Activated CD8-positive, alpha-beta memory T cell treated with anti-CD3 and anti-CD28 coated beads, Interleukin-2, amount 50 U/mL, for 1 hour (primary cell): Measurements from ENCODE around the gene RNF208.
"Not testable (repeated sequence)": the region's sequence is repeated elsewhere in the genome, so short reads cannot be mapped to it uniquely, and the experiment has no call there.

Experiments
- DNase-seq: peaks from one replicate; pipeline ENCODE4 v3.0.0-alpha.2; 2020; ENCODE audit errors: extremely low read depth

The RNF208 gene

GRCh38 chr9:137240318-137240840, 18.3 kb upstream of the RNF208 start:
- peak; percentile 18 for DNase-seq

DNA sequence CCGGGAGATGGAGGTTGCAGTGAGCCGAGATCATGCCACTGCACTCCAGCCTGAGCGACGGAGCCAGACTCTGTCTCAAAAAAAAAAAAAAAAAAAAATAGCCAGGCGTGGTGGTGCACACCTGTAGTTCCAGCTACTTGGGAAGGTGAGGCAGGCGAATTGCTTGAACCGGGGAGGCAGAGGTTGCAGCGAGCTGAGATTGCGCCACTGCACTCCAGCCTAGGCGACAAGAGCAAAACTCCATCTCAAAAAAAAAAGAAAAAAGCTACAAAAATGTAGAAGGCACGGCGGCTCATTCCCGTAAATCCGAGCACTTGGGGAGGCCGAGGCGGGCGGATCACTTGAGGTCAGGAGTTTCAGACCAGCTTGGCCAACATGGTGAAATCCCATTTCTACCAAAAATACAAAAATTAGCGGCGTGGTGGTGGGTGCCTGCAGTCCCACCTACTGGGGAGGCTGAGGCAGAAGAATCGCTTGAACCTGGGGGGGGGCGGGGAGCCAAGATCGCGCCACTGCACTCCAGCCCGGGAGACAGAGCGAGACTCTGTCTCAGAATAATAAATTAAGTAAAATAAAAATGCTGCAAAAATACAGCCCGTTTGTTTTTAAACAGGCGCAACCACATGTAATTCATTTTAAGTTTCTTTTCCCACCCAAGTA, 17.6 kb upstream of the RNF208 start:
- not testable (repeated sequence) for DNase-seq

DNA sequence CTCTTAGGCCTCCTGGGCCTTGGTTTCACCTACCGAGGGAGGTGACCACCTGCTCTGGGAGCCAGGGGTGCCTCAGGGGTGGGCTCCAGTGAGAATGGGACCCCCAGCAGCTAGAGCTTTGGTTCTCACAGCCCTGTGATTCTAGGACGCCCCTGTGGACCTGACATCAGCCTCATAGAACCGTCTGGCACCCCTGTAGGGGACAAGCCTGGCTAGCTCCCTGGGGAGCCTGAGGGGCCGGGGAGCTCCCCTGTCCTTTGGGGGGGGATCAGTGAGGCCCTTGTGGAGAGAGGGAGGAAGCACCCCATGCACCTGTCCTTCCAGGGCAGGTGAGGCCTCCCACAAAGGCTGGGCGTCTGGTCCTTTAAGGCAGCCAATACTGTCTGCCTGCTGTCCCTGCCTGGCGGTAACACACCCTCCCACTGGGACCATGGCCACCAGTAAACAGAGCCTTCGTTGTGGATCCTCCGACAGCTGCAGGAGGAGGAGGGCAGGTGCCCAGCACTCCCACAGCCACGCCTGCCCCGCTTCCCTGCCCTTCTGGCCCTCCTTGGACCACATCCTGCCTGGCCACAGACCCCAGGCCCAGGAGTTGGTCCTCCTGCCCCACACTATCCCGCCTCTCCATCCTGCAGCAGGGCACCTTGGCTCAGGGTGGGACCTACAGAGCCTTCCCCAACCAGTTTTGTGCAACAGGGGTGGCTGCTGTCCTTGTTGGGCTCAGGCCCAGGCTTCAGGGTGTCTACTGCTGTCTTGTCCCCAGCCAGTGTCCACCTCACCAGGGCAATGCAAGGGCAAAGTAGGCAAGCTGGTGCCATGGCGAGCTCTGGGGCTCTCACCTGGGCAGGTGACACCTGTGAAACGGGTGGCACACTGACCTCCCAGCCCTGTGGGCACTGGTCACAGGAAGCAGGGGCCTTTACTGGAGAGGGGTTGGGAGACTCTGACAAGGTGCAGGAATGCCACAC, 16.0 kb upstream of the RNF208 start:
- DNase-seq, result no peak

GRCh38 chr9:137236936-137237421, 14.9 kb upstream of the RNF208 start:
- no peak for DNase-seq

DNA sequence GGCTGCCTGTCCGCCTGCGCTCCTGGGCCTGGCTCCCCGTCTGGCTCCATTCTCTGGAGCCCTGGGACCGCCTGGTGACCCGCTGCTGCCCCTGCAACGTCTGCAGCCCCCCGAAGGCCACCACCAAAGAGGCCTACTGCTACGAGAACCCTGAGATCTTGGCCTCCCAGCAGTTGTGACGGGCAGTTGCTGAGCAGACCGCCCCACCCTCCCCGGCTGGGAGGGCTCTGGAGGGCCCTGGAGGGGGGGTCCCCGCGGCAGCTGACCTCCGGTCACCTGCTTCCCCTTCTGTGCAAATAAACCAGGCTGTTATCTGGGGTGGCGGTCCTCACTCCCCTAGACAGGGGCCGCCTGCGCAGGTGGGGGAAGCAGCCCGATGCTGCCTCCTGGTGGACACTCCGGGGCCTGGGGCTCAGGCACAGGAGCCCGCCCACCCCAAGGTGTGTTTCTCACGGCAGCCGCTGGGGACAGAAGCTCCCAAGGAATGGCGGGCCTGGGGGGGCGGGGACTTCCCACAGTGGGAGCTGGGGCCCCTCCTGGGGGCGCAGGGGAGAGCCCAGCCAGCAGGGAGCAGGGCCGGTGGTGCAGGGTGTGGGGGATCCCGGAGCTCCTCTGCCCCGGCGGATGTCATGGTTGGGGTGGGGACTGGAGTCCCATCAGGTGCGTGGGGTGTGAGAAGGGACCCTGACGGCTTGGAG, 14.3 kb upstream of the RNF208 start:
- peak; percentile 72 for DNase-seq

DNA sequence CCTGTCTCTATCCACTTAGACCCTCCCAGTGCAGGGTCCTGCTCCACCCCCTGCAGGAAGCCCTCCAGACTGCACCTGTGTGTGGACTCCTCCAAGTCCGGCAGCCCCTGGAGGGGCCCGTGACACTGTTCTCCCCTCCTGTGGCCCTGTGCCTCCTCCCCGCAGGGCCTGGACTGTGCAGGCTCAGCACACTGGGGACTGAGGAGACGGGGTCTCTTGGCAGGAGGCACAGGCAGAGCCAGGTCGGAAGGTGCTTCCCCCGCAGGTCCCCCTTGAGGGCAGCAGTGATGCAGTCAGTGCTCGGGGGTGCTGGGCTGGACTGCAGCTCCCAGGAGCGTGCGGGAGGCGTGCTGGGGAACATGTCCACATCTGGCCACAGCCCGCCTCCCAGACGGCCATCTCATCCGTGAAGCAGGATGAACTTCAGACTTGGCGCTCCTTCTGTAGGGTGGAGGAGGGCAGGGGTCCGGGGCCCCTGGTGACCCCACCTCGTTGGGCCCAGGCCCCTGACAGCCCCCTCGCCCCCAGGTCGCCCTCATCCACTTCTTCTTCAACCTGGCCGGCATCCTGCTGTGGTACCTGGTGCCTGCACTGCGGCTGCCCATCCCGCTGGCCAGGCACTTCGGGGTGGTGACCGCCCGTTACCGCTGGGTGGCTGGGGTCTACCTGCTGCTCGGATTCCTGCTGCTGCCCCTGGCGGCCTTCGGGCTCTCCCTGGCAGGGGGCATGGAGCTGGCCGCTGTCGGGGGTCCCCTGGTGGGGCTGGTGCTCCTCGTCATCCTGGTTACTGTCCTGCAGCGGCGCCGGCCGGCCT, 13.6 kb upstream of the RNF208 start:
- no peak for DNase-seq

DNA sequence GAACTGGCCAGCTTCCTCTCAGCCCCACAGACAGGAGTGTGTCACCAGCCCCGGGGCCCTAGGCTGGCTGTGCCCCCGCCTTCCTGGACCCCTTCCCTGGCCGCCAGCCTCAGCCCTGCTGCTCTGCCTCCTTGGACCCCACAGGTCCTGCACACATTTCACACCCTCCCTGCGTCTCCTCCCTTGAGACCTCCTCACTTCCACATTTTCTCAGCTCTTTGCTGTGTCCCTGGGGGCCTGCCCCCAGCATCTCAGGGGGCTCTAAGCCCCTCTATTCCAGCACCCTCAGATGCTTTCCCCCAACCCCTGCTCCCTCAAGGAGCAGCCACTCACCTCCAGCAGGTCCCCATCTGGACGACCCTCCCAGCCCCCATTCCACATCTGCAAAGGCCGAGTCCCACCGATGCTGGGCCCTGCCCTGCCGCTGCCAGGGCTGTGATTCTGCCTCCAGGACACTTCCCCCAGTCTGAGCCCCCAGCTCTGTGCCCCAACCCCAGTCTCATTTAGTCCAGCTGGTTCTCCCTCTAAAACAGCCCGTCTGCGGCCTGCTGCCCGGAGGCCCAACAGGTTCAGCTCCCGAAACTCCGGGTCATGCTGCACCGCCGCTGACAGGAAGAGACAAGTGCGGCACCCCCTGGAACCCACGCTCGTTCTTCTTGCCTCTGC, 12.9 kb upstream of the RNF208 start:
- DNase-seq, result no peak

DNA sequence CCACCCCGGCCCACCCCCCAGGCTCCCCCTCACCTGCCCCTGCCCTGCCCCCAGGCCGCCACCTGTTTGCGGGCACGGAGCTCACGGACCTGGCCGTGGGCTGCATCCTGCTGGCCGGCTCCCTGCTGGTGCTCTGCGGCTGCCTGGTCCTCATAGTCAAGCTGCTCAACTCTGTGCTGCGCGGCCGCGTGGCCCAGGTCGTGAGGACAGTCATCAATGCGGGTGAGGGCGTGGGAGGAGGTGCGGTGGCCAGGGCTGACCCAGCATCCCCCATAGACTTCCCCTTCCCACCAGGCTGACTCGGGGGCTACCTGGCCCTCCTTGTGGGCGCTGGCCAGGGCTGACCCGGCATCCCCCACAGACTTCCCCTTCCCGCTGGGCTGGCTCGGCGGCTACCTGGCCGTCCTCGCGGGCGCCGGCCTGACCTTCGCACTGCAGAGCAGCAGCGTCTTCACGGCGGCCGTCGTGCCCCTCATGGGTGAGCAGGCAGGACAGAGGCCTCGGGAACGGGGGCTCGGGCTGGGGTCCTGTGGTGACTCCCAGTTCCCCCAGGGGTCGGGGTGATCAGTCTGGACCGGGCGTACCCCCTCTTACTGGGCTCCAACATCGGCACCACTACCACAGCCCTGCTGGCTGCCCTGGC, 12.1 kb upstream of the RNF208 start:
- no peak for DNase-seq

- no peak for DNase-seq
Observed at GRCh38 chr9:137233143-137233980, 11.3 kb upstream of the RNF208 start.

GRCh38 chr9:137232510-137232909, 10.5 kb upstream of the RNF208 start:
- no peak for DNase-seq

- DNase-seq, result no peak
Observed at GRCh38 chr9:137232101-137232500, 10.1 kb upstream of the RNF208 start.

- DNase-seq, result no peak
Observed at GRCh38 chr9:137231372-137232039, 9.5 kb upstream of the RNF208 start.

GRCh38 chr9:137230705-137231371, 8.8 kb upstream of the RNF208 start, which contains the start of gene SLC34A3:
Gene SLC34A3 (plus strand): TSS chr9:137230901. CDS start chr9:137231703, 802 bp downstream.
- DNase-seq, result no peak

DNA sequence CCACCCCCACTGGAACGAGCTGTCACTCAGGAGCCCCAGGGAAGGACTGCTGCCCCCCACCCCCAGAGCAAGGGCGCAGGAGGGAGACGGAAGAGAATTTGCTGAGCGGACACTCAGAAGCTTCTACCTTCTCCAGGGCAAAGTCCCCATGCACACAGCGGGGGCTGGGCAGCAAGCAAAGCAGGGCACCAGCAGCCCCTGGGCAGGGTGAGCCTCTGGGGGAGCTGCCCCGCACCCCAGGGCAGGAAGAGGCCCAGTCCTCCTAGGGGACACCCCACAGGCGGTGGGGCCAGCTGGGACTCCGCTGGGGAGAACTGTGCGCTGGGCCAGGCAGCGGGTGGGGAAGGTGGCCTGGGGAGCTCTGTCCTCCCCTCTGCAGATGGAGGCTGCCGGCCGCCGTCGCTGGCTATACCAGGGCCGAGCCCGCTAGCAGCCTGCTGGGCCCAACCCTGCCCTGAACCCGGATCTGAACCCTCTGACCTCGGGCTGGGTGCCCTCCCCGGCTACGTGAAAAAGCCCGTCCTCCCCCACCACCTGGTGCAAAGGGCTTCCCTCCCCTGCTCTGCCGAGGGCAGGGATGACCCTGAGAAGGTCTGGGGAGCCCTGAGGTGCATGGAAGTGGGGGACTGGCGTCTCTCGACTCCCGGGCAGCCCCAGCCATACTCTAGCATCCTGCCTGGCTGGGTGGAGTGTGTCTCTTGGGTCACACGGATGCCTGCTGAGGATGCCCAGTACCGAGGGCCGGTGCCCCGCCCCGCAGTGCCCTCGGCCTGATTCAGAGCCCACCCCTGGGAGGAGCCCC, 8.1 kb upstream of the RNF208 start:
- DNase-seq, result no peak

DNA sequence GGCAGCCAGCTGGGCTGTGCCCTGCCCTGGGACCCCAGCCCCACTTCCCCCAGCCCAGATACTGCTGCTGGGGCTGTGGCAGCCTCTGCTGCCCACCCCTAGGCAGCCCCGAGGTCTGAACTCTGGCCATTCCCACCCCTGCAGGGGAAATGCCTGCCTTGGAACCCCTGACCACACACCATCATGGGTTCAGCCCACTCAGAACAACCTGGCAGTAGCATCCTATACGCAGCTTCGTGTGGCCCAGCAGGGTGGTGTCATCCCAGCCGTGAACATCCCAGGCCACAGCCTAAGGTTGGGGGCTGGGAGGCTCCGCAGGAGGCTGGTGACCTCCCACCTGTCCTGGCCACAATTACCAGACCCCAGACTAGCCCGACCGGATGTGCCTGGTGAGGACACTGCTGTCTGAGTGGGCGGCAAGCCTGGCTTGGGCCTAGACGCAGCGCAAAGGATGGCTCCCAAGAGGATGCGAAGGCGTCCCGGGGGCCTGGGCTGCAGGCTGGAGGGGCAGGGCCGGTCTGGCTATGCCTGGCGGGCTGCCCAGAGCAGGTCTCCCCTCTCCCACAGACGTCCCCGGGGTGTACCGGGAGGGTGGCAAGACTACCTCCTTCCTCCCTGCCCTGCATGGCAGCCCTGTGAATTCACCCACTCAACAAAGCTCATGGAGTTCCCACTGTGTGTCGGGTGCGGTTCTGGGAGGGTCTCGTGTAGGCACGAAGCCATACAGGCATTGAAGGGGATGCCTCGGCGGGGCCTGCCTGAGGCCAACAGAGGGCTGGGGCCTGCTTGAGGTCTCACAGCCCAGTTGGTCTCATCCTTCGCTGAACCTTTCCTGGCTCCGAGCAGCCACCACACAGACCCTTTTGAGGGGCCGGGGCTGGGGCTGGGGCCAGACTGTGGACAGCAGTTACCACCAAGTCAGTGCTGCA, 7.2 kb upstream of the RNF208 start:
- DNase-seq, result no peak

DNA sequence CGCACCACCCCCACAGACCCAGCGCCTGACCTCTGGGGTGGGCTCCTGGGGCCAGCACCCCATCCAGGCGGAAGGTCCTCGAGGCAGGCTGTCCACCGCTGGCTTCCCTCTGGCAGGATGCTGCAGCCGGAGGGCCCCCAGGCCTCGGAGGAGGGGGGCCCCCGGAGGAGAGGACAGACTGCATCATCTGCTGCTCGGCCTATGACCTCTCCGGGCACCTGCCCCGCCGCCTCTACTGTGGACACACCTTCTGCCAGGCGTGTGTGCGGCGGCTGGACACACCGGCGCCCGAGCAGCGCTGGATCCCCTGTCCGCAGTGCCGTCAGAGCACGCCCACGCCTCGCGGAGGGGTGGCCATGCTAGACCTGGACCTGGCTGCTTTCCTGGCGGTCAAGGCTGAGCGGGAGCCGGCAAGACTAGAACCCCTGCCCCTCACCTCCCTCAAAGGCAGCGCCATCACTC, 6.5 kb upstream of the RNF208 start:
- no peak for DNase-seq
